K562 (cell line): Measurements from ENCODE around the gene PTCH1. TPM values are rescaled to one million over a fixed set of nuclear protein-coding genes. Genes with fewer than 3 reads are reported as not detected.

Source experiments
- NR2C1 ChIP-seq, 2 experiments: fragments of 450-650 bp; IDR thresholded peaks; 2 replicates each; pipeline ENCODE4 v1.6.1; 2017; ENCODE audit warnings: mild to moderate bottlenecking in 2 of 2, antibody characterized with exemption in 1 of 2, inconsistent platforms in 1 of 2, missing compliant biosample characterization in 1 of 2, missing genetic modification characterization in 1 of 2
- RBFOX2 ChIP-seq: fragments of 200-400 bp; formaldehyde crosslinking; IDR thresholded peaks from 2 replicates; pipeline ENCODE4 v1.6.1; 2017; ENCODE audit warnings: low read depth, mild to moderate bottlenecking, low read length, moderate library complexity
- TRIM28 ChIP-seq: fragments of 450-650 bp; IDR thresholded peaks from 2 replicates; pipeline ENCODE4 v1.6.1; 2017
- USF2 ChIP-seq: sonication (generic); formaldehyde crosslinking; IDR thresholded peaks from 2 replicates; pipeline ENCODE4 v1.5.0; 2020; ENCODE audit warnings: missing genetic modification reagents
- VEZF1 ChIP-seq: fragments of 200-800 bp; sonication (Bioruptor generic); IDR thresholded peaks from 2 replicates; pipeline ENCODE4 v1.6.1; 2017; ENCODE audit warnings: missing genetic modification characterization, missing compliant biosample characterization
- polyA plus RNA-seq, 8 experiments: library from polyadenylated mRNA; depleted of rRNA in 4 of 8; stranded (reverse) in 5 of 8; unstranded in 3 of 8; fragments of >200 nt; fragmentation: Nextera tagmentation in 2 of 8; fragmentation: Illumina TruSeq in 1 of 8; extraction: Ambion mirVana in 2 of 8; extraction: Trizol in 1 of 8; gene quantifications; 2 replicates each; pipeline versions ENCODE4 v1.2.1 to v1.2.3, GENCODE V29; 2011 to 2014; ENCODE audit warnings: inconsistent platforms in 1 of 8, missing spikeins in 1 of 8
- total RNA-seq, 7 experiments: library from RNA; depleted of rRNA in 6 of 7; stranded (reverse); fragments of >200 nt in 6 of 7; fragmentation: Illumina TruSeq in 2 of 7; extraction: Trizol in 2 of 7; gene quantifications; 2 replicates each; pipeline versions ENCODE4 v1.2.1 to v1.2.3, GENCODE V29; 2011 to 2021; ENCODE audit warnings: low replicate concordance in 1 of 7
- TF ChIP-seq, protein P1 (sequence below): fragments of 450-650 bp; IDR thresholded peaks from 2 replicates; pipeline ENCODE4 v1.7.1; 2018; ENCODE audit warnings: mild to moderate bottlenecking, low read depth; ENCODE audit not compliant: partially characterized antibody
- TF ChIP-seq, protein P2 (sequence below): fragments of 250-450 bp; sonication (Bioruptor Pico); IDR thresholded peaks from 2 replicates; pipeline ENCODE4 v1.8.0; 2022; ENCODE audit warnings: moderate library complexity, mild to moderate bottlenecking, inconsistent platforms
- TF ChIP-seq, protein P3 (sequence below), 2 experiments: fragments of 450-650 bp in 1 of 2; sonication (generic) in 1 of 2; formaldehyde crosslinking in 1 of 2; IDR thresholded peaks; 2 replicates each; pipeline versions ENCODE4 v1.7.1 to v1.9.0; 2016 to 2022; ENCODE audit warnings: inconsistent platforms in 1 of 2, mild to moderate bottlenecking in 1 of 2, missing genetic modification reagents in 1 of 2

PTCH1 gene
- total and polyA plus RNA-seq, 9 of the 15 experiments (the other 6 are each of a cell fraction or from before 2014, with no cell fraction given) = 0.70 to 9.9 (median 3.8) TPM

DNA sequence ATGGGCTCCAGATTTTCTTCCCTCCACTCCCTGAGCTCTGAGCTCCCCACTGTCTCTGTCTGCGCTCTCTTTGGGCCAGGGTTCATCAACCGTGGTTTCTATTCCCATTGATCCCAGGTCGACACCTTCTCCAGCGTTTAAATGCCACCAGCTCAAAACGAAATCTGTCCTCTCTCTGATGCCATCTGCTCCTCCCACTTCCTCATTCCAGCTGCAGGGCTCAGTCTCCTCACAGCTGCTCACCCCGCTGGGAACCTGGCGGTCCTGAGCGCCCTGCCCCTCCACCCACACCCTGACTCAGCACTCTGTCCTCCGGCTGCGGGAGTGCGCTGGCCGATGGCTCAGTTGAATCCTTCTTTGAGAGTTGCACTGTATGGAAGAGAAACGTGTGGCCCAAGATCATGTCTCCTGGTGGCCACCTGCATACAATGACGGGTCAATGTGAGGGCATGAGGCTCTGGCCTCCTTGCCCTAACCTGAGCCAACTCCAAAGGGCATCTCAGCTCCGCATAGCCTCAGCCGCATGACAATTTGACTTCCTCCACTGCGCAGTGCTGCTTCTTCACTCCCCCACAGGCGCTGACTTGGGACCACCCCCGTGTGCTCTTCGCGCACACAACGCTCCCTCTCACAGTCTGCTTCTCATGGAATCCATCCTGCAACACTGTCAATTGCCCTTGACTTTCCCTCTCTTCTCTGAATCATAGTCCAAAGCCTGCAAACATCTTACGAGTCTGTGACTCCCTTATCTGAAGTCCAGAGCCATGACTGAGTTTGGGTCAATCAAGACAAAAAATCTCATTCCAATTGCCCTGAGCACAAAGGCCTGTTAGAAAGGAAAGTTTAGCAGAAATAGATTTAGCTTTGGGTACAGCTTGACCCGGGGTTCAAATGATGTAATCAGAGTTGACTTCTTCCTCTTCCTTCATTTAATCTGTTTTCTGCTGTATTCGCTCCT, 82.4 kb downstream of the PTCH1 start (continued):
- TF ChIP-seq, protein P1, sequence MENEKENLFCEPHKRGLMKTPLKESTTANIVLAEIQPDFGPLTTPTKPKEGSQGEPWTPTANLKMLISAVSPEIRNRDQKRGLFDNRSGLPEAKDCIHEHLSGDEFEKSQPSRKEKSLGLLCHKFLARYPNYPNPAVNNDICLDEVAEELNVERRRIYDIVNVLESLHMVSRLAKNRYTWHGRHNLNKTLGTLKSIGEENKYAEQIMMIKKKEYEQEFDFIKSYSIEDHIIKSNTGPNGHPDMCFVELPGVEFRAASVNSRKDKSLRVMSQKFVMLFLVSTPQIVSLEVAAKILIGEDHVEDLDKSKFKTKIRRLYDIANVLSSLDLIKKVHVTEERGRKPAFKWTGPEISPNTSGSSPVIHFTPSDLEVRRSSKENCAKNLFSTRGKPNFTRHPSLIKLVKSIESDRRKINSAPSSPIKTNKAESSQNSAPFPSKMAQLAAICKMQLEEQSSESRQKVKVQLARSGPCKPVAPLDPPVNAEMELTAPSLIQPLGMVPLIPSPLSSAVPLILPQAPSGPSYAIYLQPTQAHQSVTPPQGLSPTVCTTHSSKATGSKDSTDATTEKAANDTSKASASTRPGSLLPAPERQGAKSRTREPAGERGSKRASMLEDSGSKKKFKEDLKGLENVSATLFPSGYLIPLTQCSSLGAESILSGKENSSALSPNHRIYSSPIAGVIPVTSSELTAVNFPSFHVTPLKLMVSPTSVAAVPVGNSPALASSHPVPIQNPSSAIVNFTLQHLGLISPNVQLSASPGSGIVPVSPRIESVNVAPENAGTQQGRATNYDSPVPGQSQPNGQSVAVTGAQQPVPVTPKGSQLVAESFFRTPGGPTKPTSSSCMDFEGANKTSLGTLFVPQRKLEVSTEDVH = no peak
- TF ChIP-seq VEZF1 = peak; percentile 53; the same call in 1 of the 2 replicates
- no peak for TF ChIP-seq USF2 (CRISPR knock-in tag)
- TF ChIP-seq RBFOX2 = peak; percentile 74
- no peak for TF ChIP-seq NR2C1 (IDR thresholded peaks at IDR 0.05)
- no peak for TF ChIP-seq NR2C1 (tag; IDR thresholded peaks at IDR 0.05)
- TF ChIP-seq, protein P2, sequence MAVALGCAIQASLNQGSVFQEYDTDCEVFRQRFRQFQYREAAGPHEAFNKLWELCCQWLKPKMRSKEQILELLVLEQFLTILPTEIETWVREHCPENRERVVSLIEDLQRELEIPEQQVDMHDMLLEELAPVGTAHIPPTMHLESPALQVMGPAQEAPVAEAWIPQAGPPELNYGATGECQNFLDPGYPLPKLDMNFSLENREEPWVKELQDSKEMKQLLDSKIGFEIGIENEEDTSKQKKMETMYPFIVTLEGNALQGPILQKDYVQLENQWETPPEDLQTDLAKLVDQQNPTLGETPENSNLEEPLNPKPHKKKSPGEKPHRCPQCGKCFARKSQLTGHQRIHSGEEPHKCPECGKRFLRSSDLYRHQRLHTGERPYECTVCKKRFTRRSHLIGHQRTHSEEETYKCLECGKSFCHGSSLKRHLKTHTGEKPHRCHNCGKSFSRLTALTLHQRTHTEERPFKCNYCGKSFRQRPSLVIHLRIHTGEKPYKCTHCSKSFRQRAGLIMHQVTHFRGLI (CRISPR knock-in tag) = no peak
- TF ChIP-seq, protein P3, sequence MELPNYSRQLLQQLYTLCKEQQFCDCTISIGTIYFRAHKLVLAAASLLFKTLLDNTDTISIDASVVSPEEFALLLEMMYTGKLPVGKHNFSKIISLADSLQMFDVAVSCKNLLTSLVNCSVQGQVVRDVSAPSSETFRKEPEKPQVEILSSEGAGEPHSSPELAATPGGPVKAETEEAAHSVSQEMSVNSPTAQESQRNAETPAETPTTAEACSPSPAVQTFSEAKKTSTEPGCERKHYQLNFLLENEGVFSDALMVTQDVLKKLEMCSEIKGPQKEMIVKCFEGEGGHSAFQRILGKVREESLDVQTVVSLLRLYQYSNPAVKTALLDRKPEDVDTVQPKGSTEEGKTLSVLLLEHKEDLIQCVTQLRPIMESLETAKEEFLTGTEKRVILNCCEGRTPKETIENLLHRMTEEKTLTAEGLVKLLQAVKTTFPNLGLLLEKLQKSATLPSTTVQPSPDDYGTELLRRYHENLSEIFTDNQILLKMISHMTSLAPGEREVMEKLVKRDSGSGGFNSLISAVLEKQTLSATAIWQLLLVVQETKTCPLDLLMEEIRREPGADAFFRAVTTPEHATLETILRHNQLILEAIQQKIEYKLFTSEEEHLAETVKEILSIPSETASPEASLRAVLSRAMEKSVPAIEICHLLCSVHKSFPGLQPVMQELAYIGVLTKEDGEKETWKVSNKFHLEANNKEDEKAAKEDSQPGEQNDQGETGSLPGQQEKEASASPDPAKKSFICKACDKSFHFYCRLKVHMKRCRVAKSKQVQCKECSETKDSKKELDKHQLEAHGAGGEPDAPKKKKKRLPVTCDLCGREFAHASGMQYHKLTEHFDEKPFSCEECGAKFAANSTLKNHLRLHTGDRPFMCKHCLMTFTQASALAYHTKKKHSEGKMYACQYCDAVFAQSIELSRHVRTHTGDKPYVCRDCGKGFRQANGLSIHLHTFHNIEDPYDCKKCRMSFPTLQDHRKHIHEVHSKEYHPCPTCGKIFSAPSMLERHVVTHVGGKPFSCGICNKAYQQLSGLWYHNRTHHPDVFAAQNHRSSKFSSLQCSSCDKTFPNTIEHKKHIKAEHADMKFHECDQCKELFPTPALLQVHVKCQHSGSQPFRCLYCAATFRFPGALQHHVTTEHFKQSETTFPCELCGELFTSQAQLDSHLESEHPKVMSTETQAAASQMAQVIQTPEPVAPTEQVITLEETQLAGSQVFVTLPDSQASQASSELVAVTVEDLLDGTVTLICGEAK (IDR thresholded peaks at IDR 0.05) = 0 out of 2 replicates have a peak, but pooled peaks have one; percentile 31
- TF ChIP-seq, protein P3 (CRISPR knock-in tag; IDR thresholded peaks at IDR 0.05) = no peak
- 0 out of 2 replicates have a peak, but pooled peaks have one; percentile 32 for TF ChIP-seq TRIM28
